ENCODE measurements around the gene PCDHB11.
"Not testable (repeated sequence)": the region's sequence is repeated elsewhere in the genome, so short reads cannot be mapped to it uniquely, and the experiment has no call there.

Gene PCDHB11

DNA sequence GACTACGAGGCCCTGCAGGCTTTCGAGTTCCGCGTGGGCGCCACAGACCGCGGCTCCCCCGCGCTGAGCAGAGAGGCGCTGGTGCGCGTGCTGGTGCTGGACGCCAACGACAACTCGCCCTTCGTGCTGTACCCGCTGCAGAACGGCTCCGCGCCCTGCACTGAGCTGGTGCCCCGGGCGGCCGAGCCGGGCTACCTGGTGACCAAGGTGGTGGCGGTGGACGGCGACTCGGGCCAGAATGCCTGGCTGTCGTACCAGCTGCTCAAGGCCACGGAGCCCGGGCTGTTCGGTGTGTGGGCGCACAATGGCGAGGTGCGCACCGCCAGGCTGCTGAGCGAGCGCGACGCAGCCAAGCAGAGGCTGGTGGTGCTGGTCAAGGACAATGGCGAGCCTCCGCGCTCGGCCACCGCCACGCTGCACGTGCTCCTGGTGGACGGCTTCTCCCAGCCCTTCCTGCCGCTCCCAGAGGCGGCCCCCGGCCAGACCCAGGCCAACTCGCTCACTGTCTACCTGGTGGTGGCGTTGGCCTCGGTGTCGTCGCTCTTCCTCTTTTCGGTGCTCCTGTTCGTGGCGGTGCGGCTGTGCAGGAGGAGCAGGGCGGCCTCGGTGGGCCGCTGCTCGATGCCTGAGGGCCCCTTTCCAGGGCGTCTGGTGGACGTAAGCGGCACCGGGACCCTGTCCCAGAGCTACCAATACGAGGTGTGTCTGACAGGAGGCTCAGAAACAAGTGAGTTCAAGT, 15.1 kb upstream of the PCDHB11 start:
- not testable (repeated sequence) for H3K4me3 ChIP-seq (ENCODE audit: low read length); DNase-seq (ENCODE audit: low read depth, low spot score)

DNA sequence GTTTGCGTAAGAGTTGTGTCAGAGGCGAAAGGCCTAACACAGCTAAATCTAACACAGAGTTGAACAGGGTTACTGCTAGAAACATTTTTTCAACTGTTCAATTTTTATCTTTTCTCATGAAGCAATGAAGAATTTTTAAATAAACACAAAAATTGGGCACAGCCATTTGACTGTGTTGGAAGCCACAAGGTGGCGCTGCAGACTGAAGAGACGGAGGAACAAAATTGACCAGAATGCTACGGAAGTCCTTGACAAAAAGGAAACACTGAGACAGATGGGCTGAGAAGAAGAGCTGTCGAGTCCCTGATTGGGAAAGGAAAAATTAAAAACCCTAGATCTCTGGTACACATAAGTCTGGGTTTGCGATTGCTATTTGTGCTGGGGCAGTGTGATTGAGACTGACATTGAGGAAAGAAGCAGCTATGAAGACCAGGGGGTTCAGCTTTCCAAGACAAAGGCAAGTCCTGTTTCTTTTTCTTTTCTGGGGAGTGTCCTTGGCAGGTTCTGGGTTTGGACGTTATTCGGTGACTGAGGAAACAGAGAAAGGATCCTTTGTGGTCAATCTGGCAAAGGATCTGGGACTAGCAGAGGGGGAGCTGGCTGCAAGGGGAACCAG, 12.4 kb upstream of the PCDHB11 start, which contains the start of gene PCDHB9:
Gene PCDHB9 (plus strand): TSS at position 265 of the 616 bp plus-strand sequence. CDS start 158 bp downstream, at position 423.
- peak; percentile 24 for DNase-seq (ENCODE audit: low read depth, low spot score)
- H3K4me3 ChIP-seq (ENCODE audit: low read length) = peak within 1 kb of the TSS; percentile 31

DNA sequence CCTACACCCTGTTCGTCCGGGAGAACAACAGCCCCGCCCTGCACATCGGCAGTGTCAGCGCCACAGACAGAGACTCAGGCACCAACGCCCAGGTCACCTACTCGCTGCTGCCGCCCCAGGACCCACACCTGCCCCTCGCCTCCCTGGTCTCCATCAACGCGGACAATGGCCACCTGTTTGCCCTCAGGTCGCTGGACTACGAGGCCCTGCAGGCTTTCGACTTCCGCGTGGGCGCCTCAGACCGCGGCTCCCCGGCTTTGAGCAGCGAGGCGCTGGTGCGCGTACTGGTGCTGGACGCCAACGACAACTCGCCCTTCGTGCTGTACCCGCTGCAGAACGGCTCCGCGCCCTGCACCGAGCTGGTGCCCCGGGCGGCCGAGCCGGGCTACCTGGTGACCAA, 10.7 kb upstream of the PCDHB11 start:
- not testable (repeated sequence) for DNase-seq (ENCODE audit: low read depth, low spot score)

DNA sequence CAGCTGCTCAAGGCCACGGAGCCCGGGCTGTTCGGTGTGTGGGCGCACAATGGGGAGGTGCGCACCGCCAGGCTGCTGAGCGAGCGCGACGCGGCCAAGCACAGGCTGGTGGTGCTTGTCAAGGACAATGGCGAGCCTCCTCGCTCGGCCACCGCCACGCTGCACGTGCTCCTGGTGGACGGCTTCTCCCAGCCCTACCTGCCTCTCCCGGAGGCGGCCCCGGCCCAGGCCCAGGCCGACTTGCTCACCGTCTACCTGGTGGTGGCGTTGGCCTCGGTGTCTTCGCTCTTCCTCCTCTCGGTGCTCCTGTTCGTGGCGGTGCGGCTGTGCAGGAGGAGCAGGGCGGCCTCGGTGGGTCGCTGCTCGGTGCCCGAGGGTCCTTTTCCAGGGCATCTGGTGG, 10.3 kb upstream of the PCDHB11 start:
- not testable (repeated sequence) for H3K4me3 ChIP-seq (ENCODE audit: low read length); DNase-seq (ENCODE audit: low read depth, low spot score)

More for the DNA sequence above, 10.7 kb upstream of the PCDHB11 start:
- not testable (repeated sequence) for H3K4me3 ChIP-seq (ENCODE audit: low read length)

DNA sequence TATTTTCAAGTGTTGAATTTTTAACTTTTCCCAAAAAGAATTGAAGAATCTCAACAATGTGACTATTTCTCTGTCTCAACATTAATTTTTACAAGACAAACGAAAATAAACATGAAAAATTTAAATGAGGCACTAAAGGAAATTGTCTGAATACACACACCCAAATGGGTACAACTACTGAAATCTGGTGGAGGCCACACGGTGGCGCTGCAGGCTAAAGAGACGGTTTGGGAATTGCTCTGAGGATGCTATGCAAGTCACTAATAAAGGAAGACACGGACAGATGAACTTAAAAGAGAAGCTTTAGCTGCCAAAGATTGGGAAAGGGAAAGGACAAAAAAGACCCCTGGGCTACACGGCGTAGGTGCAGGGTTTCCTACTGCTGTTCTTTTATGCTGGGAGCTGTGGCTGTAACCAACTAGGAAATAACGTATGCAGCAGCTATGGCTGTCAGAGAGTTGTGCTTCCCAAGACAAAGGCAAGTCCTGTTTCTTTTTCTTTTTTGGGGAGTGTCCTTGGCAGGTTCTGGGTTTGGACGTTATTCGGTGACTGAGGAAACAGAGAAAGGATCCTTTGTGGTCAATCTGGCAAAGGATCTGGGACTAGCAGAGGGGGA, 7.2 kb upstream of the PCDHB11 start, which contains the start of gene PCDHB10:
Gene PCDHB10 (plus strand): TSS at position 244 of the 616 bp plus-strand sequence. CDS start 200 bp downstream, at position 444.
- DNase-seq (ENCODE audit: low read depth, low spot score) = peak; percentile 17
- no peak within 1 kb of the TSS for H3K4me3 ChIP-seq (ENCODE audit: low read length)

DNA sequence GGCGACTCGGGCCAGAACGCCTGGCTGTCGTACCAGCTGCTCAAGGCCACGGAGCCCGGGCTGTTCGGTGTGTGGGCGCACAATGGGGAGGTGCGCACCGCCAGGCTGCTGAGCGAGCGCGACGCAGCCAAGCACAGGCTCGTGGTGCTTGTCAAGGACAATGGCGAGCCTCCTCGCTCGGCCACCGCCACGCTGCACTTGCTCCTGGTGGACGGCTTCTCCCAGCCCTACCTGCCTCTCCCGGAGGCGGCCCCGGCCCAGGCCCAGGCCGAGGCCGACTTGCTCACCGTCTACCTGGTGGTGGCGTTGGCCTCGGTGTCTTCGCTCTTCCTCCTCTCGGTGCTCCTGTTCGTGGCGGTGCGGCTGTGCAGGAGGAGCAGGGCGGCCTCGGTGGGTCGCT, 5.1 kb upstream of the PCDHB11 start:
- H3K4me3 ChIP-seq (ENCODE audit: low read length); DNase-seq (ENCODE audit: low read depth, low spot score): not testable (repeated sequence)

DNA sequence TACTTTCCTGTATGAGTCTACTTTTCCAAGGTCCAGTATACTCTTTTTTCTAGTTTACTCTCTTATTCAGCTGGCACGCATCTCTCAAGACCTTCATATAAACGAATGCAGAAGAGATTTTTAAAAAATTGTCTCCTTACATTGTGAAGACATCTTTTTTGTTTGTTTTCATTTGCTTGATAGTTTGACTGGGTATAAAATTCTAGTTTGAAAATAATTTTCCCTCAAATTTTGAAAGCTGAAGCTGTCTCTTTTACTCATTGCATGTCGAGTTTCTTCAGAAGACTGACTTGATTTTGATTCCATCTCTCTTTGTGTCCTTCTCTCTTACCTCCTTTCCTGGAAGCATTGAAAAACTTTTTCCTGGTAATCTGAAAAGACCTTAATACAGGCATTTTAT, 3.1 kb upstream of the PCDHB11 start:
- no peak for DNase-seq (ENCODE audit: low read depth, low spot score)
- no peak overlapping the region for H3K4me3 ChIP-seq (ENCODE audit: low read length)

DNA sequence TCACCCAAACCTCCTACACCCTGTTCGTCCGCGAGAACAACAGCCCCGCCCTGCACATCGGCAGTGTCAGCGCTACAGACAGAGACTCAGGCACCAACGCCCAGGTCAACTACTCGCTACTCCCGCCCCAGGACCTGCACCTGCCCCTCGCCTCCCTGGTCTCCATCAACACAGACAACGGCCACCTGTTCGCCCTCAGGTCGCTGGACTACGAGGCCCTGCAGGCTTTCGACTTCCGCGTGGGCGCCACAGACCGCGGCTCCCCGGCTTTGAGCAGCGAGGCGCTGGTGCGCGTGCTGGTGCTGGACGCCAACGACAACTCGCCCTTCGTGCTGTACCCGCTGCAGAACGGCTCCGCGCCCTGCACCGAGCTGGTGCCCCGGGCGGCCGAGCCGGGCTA, 1.7 kb downstream of the PCDHB11 start:
- not testable (repeated sequence) for H3K4me3 ChIP-seq (ENCODE audit: low read length); DNase-seq (ENCODE audit: low read depth, low spot score)

DNA sequence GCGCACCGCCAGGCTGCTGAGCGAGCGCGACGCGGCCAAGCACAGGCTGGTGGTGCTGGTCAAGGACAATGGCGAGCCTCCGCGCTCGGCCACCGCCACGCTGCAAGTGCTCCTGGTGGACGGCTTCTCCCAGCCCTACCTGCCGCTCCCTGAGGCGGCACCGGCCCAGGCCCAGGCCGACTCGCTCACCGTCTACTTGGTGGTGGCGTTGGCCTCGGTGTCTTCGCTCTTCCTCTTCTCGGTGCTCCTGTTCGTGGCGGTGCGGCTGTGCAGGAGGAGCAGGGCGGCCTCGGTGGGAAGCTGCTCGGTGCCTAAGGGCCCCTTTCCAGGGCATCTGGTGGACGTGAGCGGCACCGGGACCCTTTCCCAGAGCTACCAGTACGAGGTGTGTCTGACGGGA, 2.2 kb downstream of the PCDHB11 start:
- not testable (repeated sequence) for DNase-seq (ENCODE audit: low read depth, low spot score)

DNA sequence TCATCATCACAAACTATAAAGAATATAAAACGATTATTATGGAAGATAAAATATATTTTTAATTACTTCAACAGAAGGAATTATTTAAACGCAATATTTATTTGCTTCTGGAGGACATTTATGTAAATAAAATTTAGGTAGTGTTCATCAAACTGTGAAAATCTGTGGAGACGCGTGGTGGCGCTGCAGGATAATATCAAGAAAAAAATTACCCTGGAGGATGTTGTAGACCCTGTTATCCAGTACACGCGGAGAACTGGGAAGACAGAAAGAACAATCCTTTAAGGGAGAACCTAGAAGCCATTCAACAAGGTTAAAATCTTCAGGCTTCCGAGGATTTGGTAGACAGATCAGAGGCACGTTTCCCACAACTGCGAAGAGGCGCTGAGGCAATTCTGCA, 9.1 kb downstream of the PCDHB11 start, which contains the start of gene PCDHB12:
Gene PCDHB12 (plus strand): TSS at position 242 of the 400 bp plus-strand sequence. CDS start 189 bp downstream, outside the sequence.
- DNase-seq (ENCODE audit: low read depth, low spot score) = no peak
- no peak within 1 kb of the TSS for H3K4me3 ChIP-seq (ENCODE audit: low read length)

More for the DNA sequence above, 2.2 kb downstream of the PCDHB11 start:
- H3K4me3 ChIP-seq (ENCODE audit: low read length) = not testable (repeated sequence)

DNA sequence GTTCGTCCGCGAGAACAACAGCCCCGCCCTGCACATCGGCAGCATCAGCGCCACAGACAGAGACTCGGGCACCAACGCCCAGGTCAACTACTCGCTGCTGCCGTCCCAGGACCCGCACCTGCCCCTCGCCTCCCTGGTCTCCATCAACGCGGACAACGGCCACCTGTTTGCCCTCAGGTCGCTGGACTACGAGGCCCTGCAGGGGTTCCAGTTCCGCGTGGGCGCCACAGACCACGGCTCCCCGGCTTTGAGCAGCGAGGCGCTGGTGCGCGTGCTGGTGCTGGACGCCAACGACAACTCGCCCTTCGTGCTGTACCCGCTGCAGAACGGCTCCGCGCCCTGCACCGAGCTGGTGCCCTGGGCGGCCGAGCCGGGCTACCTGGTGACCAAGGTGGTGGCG, 10.9 kb downstream of the PCDHB11 start:
- not testable (repeated sequence) for H3K4me3 ChIP-seq (ENCODE audit: low read length); DNase-seq (ENCODE audit: low read depth, low spot score)

DNA sequence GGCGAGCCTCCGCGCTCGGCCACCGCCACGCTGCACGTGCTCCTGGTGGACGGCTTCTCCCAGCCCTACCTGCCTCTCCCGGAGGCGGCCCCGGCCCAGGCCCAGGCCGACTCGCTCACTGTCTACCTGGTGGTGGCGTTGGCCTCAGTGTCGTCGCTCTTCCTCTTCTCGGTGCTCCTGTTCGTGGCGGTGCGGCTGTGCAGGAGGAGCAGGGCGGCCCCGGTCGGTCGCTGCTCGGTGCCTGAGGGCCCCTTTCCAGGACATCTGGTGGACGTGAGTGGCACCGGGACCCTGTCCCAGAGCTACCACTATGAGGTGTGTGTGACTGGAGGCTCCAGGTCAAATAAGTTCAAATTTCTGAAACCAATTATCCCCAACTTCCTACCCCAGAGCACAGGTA, 11.4 kb downstream of the PCDHB11 start:
- not testable (repeated sequence) for H3K4me3 ChIP-seq (ENCODE audit: low read length); DNase-seq (ENCODE audit: low read depth, low spot score)

DNA sequence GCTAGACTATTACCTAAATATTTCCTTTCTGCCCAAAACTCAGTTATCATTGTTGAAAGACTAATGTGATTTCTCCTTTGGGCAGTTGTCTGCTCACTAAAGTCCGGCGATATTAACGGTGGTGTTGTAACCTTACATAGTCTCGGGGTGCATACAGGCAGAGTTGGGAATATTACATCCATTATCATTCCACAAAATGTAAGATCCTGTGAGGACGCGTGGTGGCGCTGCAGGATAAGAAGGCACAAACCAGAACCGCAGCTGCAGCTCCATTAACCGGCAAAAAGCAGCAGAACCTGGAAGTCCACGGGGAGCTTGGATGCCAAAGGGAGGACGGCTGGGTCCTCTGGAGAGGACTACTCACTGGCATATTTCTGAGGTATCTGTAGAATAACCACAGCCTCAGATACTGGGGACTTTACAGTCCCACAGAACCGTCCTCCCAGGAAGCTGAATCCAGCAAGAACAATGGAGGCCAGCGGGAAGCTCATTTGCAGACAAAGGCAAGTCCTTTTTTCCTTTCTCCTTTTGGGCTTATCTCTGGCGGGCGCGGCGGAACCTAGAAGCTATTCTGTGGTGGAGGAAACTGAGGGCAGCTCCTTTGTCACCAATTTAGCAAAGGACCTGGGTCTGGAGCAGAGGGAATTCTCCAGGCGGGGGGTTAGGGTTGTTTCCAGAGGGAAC, 14.4 kb downstream of the PCDHB11 start, which contains the start of gene PCDHB13:
Gene PCDHB13 (plus strand): TSS at position 264 of the 684 bp plus-strand sequence. CDS start 205 bp downstream, at position 469.
- H3K4me3 ChIP-seq (ENCODE audit: low read length) = not testable (repeated sequence)
- peak; percentile 31 for DNase-seq (ENCODE audit: low read depth, low spot score)

DNA sequence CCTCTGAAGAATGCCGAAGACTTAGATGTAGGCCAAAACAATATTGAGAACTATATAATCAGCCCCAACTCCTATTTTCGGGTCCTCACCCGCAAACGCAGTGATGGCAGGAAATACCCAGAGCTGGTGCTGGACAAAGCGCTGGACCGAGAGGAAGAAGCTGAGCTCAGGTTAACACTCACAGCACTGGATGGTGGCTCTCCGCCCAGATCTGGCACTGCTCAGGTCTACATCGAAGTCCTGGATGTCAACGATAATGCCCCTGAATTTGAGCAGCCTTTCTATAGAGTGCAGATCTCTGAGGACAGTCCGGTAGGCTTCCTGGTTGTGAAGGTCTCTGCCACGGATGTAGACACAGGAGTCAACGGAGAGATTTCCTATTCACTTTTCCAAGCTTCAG, 15.2 kb downstream of the PCDHB11 start:
- DNase-seq (ENCODE audit: low read depth, low spot score); H3K4me3 ChIP-seq (ENCODE audit: low read length): not testable (repeated sequence)

DNA sequence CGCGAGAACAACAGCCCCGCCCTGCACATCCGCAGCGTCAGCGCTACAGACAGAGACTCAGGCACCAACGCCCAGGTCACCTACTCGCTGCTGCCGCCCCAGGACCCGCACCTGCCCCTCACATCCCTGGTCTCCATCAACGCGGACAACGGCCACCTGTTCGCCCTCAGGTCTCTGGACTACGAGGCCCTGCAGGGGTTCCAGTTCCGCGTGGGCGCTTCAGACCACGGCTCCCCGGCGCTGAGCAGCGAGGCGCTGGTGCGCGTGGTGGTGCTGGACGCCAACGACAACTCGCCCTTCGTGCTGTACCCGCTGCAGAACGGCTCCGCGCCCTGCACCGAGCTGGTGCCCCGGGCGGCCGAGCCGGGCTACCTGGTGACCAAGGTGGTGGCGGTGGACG, 16.1 kb downstream of the PCDHB11 start:
- DNase-seq (ENCODE audit: low read depth, low spot score); H3K4me3 ChIP-seq (ENCODE audit: low read length): not testable (repeated sequence)

DNA sequence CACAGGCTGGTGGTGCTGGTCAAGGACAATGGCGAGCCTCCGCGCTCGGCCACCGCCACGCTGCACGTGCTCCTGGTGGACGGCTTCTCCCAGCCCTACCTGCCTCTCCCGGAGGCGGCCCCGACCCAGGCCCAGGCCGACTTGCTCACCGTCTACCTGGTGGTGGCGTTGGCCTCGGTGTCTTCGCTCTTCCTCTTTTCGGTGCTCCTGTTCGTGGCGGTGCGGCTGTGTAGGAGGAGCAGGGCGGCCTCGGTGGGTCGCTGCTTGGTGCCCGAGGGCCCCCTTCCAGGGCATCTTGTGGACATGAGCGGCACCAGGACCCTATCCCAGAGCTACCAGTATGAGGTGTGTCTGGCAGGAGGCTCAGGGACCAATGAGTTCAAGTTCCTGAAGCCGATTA, 16.6 kb downstream of the PCDHB11 start:
- H3K4me3 ChIP-seq (ENCODE audit: low read length); DNase-seq (ENCODE audit: low read depth, low spot score): not testable (repeated sequence)

DNA sequence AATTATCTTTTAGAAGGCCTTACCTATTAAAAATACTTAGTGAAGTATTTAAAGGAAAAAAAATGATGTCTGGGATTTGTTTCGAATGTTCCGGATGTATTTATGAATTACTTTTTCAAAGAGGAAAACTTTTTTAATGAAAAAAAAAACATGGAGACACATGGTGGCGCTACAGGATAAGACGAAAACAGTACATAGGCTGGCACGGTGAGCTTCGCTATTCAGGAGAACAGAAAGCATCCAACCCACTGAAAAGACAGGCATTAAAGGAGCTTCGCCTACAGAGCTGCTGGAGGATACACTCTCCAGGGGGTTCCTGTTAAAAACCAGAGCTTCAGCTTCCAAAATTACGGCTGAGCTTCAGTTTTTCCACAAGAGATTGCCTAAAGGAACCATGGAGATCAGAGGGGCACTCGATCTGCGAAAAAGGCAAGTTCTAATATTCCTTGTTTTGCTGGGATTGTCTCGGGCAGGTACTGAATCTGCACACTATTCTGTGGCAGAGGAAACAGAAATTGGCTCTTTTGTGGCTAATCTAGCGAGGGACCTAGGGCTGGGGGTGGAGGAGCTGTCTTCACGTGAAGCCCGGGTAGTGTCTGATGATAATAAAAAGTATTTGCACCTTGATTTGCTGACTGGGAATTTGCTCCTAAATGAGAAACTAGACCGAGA, 23.8 kb downstream of the PCDHB11 start, which contains the start of gene PCDHB14:
Gene PCDHB14 (plus strand): TSS at position 232 of the 672 bp plus-strand sequence. CDS start 163 bp downstream, at position 395.
- DNase-seq (ENCODE audit: low read depth, low spot score) = peak; percentile 51
- H3K4me3 ChIP-seq (ENCODE audit: low read length) = peak within 1 kb of the TSS; percentile 33

DNA sequence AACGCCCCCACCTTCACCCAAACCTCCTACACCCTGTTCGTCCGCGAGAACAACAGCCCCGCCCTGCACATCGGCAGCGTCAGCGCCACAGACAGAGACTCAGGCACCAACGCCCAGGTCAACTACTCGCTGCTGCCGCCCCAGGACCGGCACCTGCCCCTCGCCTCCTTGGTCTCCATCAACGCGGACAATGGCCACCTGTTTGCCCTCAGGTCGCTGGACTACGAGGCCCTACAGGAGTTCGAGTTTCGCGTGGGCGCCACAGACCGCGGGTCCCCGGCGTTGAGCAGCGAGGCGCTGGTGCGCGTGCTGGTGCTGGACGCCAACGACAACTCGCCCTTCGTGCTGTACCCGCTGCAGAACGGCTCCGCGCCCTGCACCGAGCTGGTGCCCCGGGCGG, 25.4 kb downstream of the PCDHB11 start:
- not testable (repeated sequence) for DNase-seq (ENCODE audit: low read depth, low spot score); H3K4me3 ChIP-seq (ENCODE audit: low read length)

All from Jurkat, Clone E6-1 (cell line).